Ascending aorta (tissue), 2 donors: ENCODE data around the gene TBC1D14. TPM values are rescaled to one million over a fixed set of nuclear protein-coding genes. Genes with fewer than 3 reads are reported as not detected.

ENCODE experiments used
- DNase-seq, 2 donors: peaks; one replicate each; pipeline ENCODE4 v3.0.0-alpha.2; 2019; ENCODE audit warnings: low spot score in 2 of 2
- H3K27ac ChIP-seq, 2 donors: fragments of 200-600 bp; sonication (generic); one replicate each; pipeline ENCODE4 v1.5.1; 2016 to 2017; ENCODE audit warnings: mild to moderate bottlenecking in 1 of 2
- H3K27me3 ChIP-seq: fragments of 200-600 bp; sonication (generic); one replicate; pipeline ENCODE4 v1.5.1; 2017
- H3K36me3 ChIP-seq, 2 donors: fragments of 200-600 bp; sonication (generic); one replicate each; pipeline ENCODE4 v1.5.1; 2016
- H3K4me1 ChIP-seq, 2 donors: fragments of 200-600 bp; sonication (generic); one replicate each; pipeline ENCODE4 v1.5.1; 2016 to 2017; ENCODE audit warnings: mild to moderate bottlenecking in 1 of 2
- H3K4me3 ChIP-seq, 2 donors: fragments of 200-600 bp; sonication (generic); one replicate each; pipeline ENCODE4 v1.5.1; 2016 to 2017; ENCODE audit warnings: mild to moderate bottlenecking in 1 of 2
- H3K9me3 ChIP-seq, 2 donors: fragments of 200-600 bp; sonication (generic); one replicate each; pipeline ENCODE4 v1.5.1; 2016
- CTCF ChIP-seq, 3 experiments: fragments of 200-600 bp in 2 of 3; fragments of 450-650 bp in 1 of 3; sonication (generic) in 2 of 3; IDR thresholded peaks; one replicate each; pipeline ENCODE4 v1.5.1; 2016 to 2019; ENCODE audit warnings: antibody characterized with exemption in 3 of 3, mild to moderate bottlenecking in 1 of 3, moderate library complexity in 1 of 3
- intact Hi-C: fragments of 100-400 bp; cut with DNase I; formaldehyde crosslinking; loops from one replicate; pipeline ENCODE4 v1.15.1; 2023
- total RNA-seq: library from RNA; depleted of rRNA; stranded (reverse); fragments of >200 nt; gene quantifications from one replicate; pipeline ENCODE4 v1.1.0, GENCODE V29; 2016

TBC1D14 gene
- total RNA-seq, 1 donor from 2014 or later, result 26.4 TPM

- H3K4me1 ChIP-seq, result peaks cover 0 to 7% of the 10 kb centered on the region in 2 donors
- H3K27me3 ChIP-seq, result no peaks in the 10 kb centered on the region
- H3K36me3 ChIP-seq, result no peaks in the 10 kb centered on the region
- peak in 1 of 2 donors; percentile 38 for DNase-seq
- no peaks in the 10 kb centered on the region for H3K9me3 ChIP-seq
- TF ChIP-seq CTCF (IDR thresholded peaks at IDR 0.05), result no peak
- H3K27ac ChIP-seq, result no peak overlapping the region
- intact Hi-C loops, result no loop called here
- no peak overlapping the region for H3K4me3 ChIP-seq
These were observed 47.5 kb downstream of the TBC1D14 start for GRCh38 chr4:6957148-6957520.

GRCh38 chr4:6957994-6958393, 48.4 kb downstream of the TBC1D14 start:
- no peak overlapping the region for H3K27ac ChIP-seq
- peak in 1 of 2 donors; percentile 28 for DNase-seq
- H3K4me3 ChIP-seq, result no peak overlapping the region
- H3K36me3 ChIP-seq, result no peaks in the 10 kb centered on the region
- H3K27me3 ChIP-seq, result no peaks in the 10 kb centered on the region
- peaks cover 0 to 7% of the 10 kb centered on the region in 2 donors for H3K4me1 ChIP-seq
- no peak for TF ChIP-seq CTCF (IDR thresholded peaks at IDR 0.05)
- intact Hi-C loops, result no loop called here
- no peaks in the 10 kb centered on the region for H3K9me3 ChIP-seq

GRCh38 chr4:6959261-6959660, 49.6 kb downstream of the TBC1D14 start:
- TF ChIP-seq CTCF (IDR thresholded peaks at IDR 0.05), result no peak
- H3K9me3 ChIP-seq, result no peaks in the 10 kb centered on the region
- H3K4me1 ChIP-seq, result no peaks in the 10 kb centered on the region
- no peaks in the 10 kb centered on the region for H3K36me3 ChIP-seq
- no peak overlapping the region for H3K27ac ChIP-seq
- peak in 1 of 2 donors; percentile 19 for DNase-seq
- H3K27me3 ChIP-seq, result no peaks in the 10 kb centered on the region
- no peak overlapping the region for H3K4me3 ChIP-seq
- intact Hi-C loops, result no loop called here

- H3K4me3 ChIP-seq, result no peak overlapping the region
- H3K27ac ChIP-seq, result no peak overlapping the region
- H3K9me3 ChIP-seq, result no peaks in the 10 kb centered on the region
- no peaks in the 10 kb centered on the region for H3K4me1 ChIP-seq
- peak in 1 of 2 donors; percentile 50 for DNase-seq
- no peak for TF ChIP-seq CTCF (IDR thresholded peaks at IDR 0.05)
- intact Hi-C loops, result no loop called here
- H3K27me3 ChIP-seq, result no peaks in the 10 kb centered on the region
- H3K36me3 ChIP-seq, result no peaks in the 10 kb centered on the region
These were observed 50.5 kb downstream of the TBC1D14 start for GRCh38 chr4:6960154-6960553.

- TF ChIP-seq CTCF (IDR thresholded peaks at IDR 0.05), result no peak
- Histone ChIP-seq H3K4me3 (no peak overlapping the region), H3K36me3 (no peaks in the 10 kb centered on the region), H3K9me3 (no peaks in the 10 kb centered on the region), H3K4me1 (no peaks in the 10 kb centered on the region), H3K27me3 (no peaks in the 10 kb centered on the region), H3K27ac (no peak overlapping the region)
- intact Hi-C loops, result no loop called here
- peak in 1 of 2 donors; percentile 51 for DNase-seq
These were observed 51.2 kb downstream of the TBC1D14 start for GRCh38 chr4:6960628-6961412.
